OCI-LY7 (cell line): Measurements from ENCODE around the gene ULK4.

ENCODE experiments used
- CTCF ChIP-seq: fragments of 200-600 bp; sonication (generic); conservative IDR thresholded peaks from 2 replicates; pipeline ENCODE4 v1.5.1; 2014; ENCODE audit warnings: mild to moderate bottlenecking, antibody characterized with exemption, low read length, moderate library complexity, mixed read lengths
- EZH2phosphoT487 ChIP-seq: fragments of 200-600 bp; sonication (generic); IDR thresholded peaks from 2 replicates; pipeline ENCODE4 v1.6.1; 2018; ENCODE audit warnings: low read depth, borderline replicate concordance, mild to moderate bottlenecking, mixed run types, antibody characterized with exemption, low read length, moderate library complexity, mixed read lengths

GRCh38 chr3:41419809-41420208 lies 542.1 kb downstream of the ULK4 start:
- no peak for TF ChIP-seq CTCF
- no peak for TF ChIP-seq EZH2phosphoT487
